ENCODE measurements around the gene CDSN.

- TF ChIP-seq POLR2A (IDR thresholded peaks at IDR 0.05): no peak
- TF ChIP-seq CTCF (IDR thresholded peaks at IDR 0.05): no peak
These were observed 22.1 kb upstream of the CDSN start for GRCh38 chr6:31142361-31142761.
